B cell (primary cell): ENCODE results near the gene TNFAIP1. TPM values are rescaled to one million over a fixed set of nuclear protein-coding genes. Genes with fewer than 3 reads are reported as not detected.

Source experiments
- ATAC-seq: fragments of 200-7000 bp; cut with Tn5 transposase; one replicate; pipeline ENCODE4 v1.10.0; 2021; ENCODE audit warnings: low read depth, mild to moderate bottlenecking, moderate number of reproducible peaks, moderate library complexity
- CTCF ChIA-PET: fragments of 350-600 bp; sonication (Branson Sonifier 250); formaldehyde crosslinking; loops from one replicate; lab custom pipeline; 2021; ENCODE audit warnings: antibody characterized with exemption, inconsistent platforms; lab: Charles Lee
- POLR2A ChIA-PET: fragments of 350-600 bp; sonication (Branson Sonifier 250); formaldehyde crosslinking; loops from one replicate; lab custom pipeline; 2021; ENCODE audit warnings: antibody characterized with exemption; lab: Charles Lee
- DNase-seq: peaks from one replicate; pipeline ENCODE4 v3.0.0; 2013
- H2AFZ ChIP-seq: 2 replicates; pipeline ENCODE4 v1.6.1; 2012; ENCODE audit warnings: mild to moderate bottlenecking, low read depth, low read length; ENCODE audit not compliant: insufficient read depth, poor library complexity, severe bottlenecking
- H3K27ac ChIP-seq, 2 donors: 1 replicate in 1 of 2; 2 replicates in 1 of 2; pipeline ENCODE4 v1.5.1; 2012 to 2013; ENCODE audit warnings: low read length in 2 of 2, mild to moderate bottlenecking in 2 of 2, moderate library complexity in 1 of 2
- H3K27me3 ChIP-seq, 4 experiments: fragments of 200-600 bp in 1 of 4; sonication (generic) in 1 of 4; replicated peaks in 1 of 4; 1 replicate in 2 of 4; 2 replicates in 2 of 4; pipeline versions ENCODE4 v1.6.1 to v1.7.0; 2013 to 2016; ENCODE audit warnings: low read length in 3 of 4, mild to moderate bottlenecking in 2 of 4, mixed read lengths in 1 of 4, moderate library complexity in 1 of 4; ENCODE audit not compliant: insufficient read depth in 4 of 4, control insufficient read depth in 3 of 4; ENCODE audit errors: control extremely low read depth in 1 of 4
- H3K36me3 ChIP-seq, 2 experiments: replicated peaks in 1 of 2; 1 replicate in 1 of 2; 2 replicates in 1 of 2; pipeline versions ENCODE4 v1.6.1 to v1.7.1; 2013; ENCODE audit warnings: low read length in 1 of 2; ENCODE audit not compliant: insufficient read depth in 2 of 2, control insufficient read depth in 1 of 2; ENCODE audit errors: control extremely low read depth in 1 of 2, extremely low read depth in 1 of 2
- H3K4me1 ChIP-seq, 2 donors: fragments of 200-600 bp in 1 of 2; sonication (generic) in 1 of 2; 1 replicate in 1 of 2; 2 replicates in 1 of 2; pipeline versions ENCODE4 v1.5.1 to v1.6.1; 2013 to 2017; ENCODE audit warnings: low read length in 2 of 2; ENCODE audit not compliant: control insufficient read depth in 2 of 2, insufficient read depth in 2 of 2
- H3K4me2 ChIP-seq: replicated peaks from 2 replicates; pipeline ENCODE3; 2012; ENCODE audit warnings: mild to moderate bottlenecking, low read depth, low read length; ENCODE audit not compliant: poor library complexity, severe bottlenecking
- H3K4me3 ChIP-seq, 5 experiments: fragments of 200-600 bp in 1 of 5; sonication (generic) in 1 of 5; 1 replicate in 3 of 5; 2 replicates in 2 of 5; pipeline versions ENCODE4 v1.5.1 to v1.7.0; 2011 to 2016; ENCODE audit warnings: low read length in 4 of 5, mild to moderate bottlenecking in 4 of 5, low read depth in 2 of 5, control low read depth in 1 of 5, moderate library complexity in 1 of 5; ENCODE audit not compliant: insufficient read depth in 1 of 5; ENCODE audit errors: control extremely low read depth in 1 of 5, extremely low read depth in 1 of 5
- H3K79me2 ChIP-seq: fragments of 200-600 bp; sonication (generic); one replicate; pipeline ENCODE4 v1.6.0; 2016; ENCODE audit warnings: low read length; ENCODE audit not compliant: control insufficient read depth, insufficient read depth
- H3K9ac ChIP-seq: fragments of 200-600 bp; sonication (generic); 2 replicates; pipeline ENCODE4 v1.6.1; 2017; ENCODE audit warnings: mild to moderate bottlenecking, low read length, moderate library complexity
- H3K9me3 ChIP-seq, 3 donors: one replicate each; pipeline versions ENCODE4 v1.6.1 to v1.7.1; 2013; ENCODE audit warnings: low read length in 2 of 3; ENCODE audit not compliant: control insufficient read depth in 2 of 3, insufficient read depth in 1 of 3; ENCODE audit errors: control extremely low read depth in 1 of 3
- H4K20me1 ChIP-seq: 2 replicates; pipeline ENCODE4 v1.6.0; 2012; ENCODE audit warnings: mild to moderate bottlenecking, low read length; ENCODE audit not compliant: insufficient read depth, control insufficient read depth, poor library complexity, severe bottlenecking
- H3K27ac Mint-ChIP-seq: one replicate; pipeline ENCODE4 v1.8.0; 2021; ENCODE audit warnings: mixed read lengths
- H3K27me3 Mint-ChIP-seq: one replicate; pipeline ENCODE4 v1.8.0; 2021; ENCODE audit warnings: mixed read lengths
- H3K4me1 Mint-ChIP-seq: one replicate; pipeline ENCODE4 v1.8.0; 2021; ENCODE audit warnings: mixed read lengths
- H3K4me3 Mint-ChIP-seq: one replicate; pipeline ENCODE4 v1.8.0; 2021; ENCODE audit warnings: mixed read lengths
- H3K9me3 Mint-ChIP-seq: one replicate; pipeline ENCODE4 v1.8.0; 2022; ENCODE audit warnings: mixed read lengths; ENCODE audit not compliant: insufficient read depth
- EZH2 ChIP-seq: IDR thresholded peaks from 2 replicates; pipeline ENCODE4 v1.6.1; 2012; ENCODE audit warnings: borderline replicate concordance, low read depth, mild to moderate bottlenecking, moderate library complexity, low read length; ENCODE audit not compliant: insufficient read depth, poor library complexity, severe bottlenecking
- WGBS: methylation state at CpG from one replicate; pipeline ENCODE4 v1.1.5; 2013; ENCODE audit warnings: missing lambda C conversion rate; ENCODE audit not compliant: insufficient coverage; 5-methylcytosine and 5-hydroxymethylcytosine counted together
- intact Hi-C: fragments of 100-400 bp; cut with micrococcal nuclease; formaldehyde crosslinking; loops from one replicate; pipeline ENCODE4 v1.10.0; 2022
- polyA plus RNA-seq: library from polyadenylated mRNA; depleted of rRNA; stranded (reverse); fragments of >200 nt; gene quantifications from 2 replicates; pipeline ENCODE4 v1.2.3, GENCODE V29; 2012
- total RNA-seq, 2 donors: library from RNA; stranded (reverse); fragments of 120-200 nt in 1 of 2; gene quantifications; 1 replicate in 1 of 2; 2 replicates in 1 of 2; pipeline versions ENCODE4 v1.2.3 to v1.2.4, GENCODE V29; 2013 to 2022
- TF ChIP-seq, protein P1 (sequence below): fragments of 200-600 bp; IDR thresholded peaks from one replicate; pipeline ENCODE4 v1.8.0; 2022; ENCODE audit warnings: antibody characterized with exemption, mild to moderate bottlenecking

Gene TNFAIP1
- total and polyA plus RNA-seq, 2 donors (not counting 1 experiment from before 2014, with no cell fraction given): 10.7 to 20.4 TPM

DNA sequence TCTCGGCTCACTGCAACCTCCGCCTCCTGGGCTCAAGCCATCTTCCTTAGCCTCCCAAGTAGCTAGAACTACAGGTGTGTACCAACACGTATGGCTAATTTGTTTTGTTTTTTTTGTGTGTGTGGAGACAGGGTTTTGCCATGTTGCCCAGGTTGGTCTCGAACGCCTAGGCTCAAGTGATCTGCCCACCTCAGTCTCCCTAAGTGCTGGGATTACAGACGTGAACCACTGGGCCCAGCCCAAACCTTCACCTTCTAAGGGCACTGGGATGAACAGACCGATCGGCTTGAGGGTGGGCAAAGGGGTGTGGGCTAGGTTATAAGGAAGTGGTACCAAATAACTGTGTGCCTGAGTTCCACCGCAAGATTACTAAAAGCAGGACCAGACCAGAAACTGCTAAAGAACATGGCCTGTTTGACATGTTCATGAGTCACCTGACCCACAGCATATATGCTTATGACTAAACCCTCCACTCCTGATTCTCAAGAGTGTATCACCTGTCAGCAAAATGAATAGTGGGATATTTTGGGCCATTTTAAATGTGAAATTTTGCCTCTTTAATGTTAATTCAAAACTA, 8.4 kb upstream of the TNFAIP1 start:
- 89% methylated on average over 4 of the region's 9 CpGs for WGBS

DNA sequence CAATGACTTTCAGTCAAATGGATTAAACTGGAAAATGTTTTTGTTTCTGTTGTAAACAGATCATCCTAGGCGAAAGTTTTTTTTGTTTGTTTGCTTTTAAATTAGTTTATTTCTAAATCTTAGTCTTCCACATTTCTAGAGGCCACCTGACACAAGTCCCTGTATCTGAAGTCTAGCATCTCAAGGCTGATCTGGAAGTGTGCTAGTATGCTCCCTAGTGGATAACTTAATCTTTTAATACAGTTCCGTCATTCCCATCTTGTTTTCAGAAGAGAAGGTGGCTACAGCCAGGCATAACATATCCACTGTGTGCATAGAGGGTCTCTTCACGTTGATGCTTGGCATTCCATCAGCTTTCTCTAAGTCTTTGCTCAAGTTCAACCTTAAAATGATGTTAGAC, 7.9 kb upstream of the TNFAIP1 start:
- peaks cover 0 to 47% of the 10 kb centered on the region in 2 experiments for H3K36me3 ChIP-seq
- no peaks in the 10 kb centered on the region for H3K4me1 ChIP-seq
- H3K9ac ChIP-seq: no peak overlapping the region
- no peaks in the 10 kb centered on the region for H3K9me3 ChIP-seq
- H2AFZ ChIP-seq: no peak overlapping the region
- intact Hi-C loops: no loop called here
- no peak overlapping the region for H3K27ac ChIP-seq
- no peak overlapping the region for H3K27ac Mint-ChIP-seq
- ATAC-seq (no peak), DNase-seq (no peak)
- H3K4me3 ChIP-seq: no peak overlapping the region
- H3K27me3 Mint-ChIP-seq: no peaks in the 10 kb centered on the region
- H3K79me2 ChIP-seq: peaks cover 13% of the 10 kb centered on the region
- no peak overlapping the region for H3K4me2 ChIP-seq
- WGBS: 100% methylated on average over 1 of the region's 3 CpGs
- H3K4me3 Mint-ChIP-seq: no peak overlapping the region
- ChIA-PET POLR2A (no interaction called here), CTCF (no interaction called here)
- H3K4me1 Mint-ChIP-seq: peaks cover 7% of the 10 kb centered on the region
- no peaks in the 10 kb centered on the region for H3K27me3 ChIP-seq
- TF ChIP-seq, protein P1, sequence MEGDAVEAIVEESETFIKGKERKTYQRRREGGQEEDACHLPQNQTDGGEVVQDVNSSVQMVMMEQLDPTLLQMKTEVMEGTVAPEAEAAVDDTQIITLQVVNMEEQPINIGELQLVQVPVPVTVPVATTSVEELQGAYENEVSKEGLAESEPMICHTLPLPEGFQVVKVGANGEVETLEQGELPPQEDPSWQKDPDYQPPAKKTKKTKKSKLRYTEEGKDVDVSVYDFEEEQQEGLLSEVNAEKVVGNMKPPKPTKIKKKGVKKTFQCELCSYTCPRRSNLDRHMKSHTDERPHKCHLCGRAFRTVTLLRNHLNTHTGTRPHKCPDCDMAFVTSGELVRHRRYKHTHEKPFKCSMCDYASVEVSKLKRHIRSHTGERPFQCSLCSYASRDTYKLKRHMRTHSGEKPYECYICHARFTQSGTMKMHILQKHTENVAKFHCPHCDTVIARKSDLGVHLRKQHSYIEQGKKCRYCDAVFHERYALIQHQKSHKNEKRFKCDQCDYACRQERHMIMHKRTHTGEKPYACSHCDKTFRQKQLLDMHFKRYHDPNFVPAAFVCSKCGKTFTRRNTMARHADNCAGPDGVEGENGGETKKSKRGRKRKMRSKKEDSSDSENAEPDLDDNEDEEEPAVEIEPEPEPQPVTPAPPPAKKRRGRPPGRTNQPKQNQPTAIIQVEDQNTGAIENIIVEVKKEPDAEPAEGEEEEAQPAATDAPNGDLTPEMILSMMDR: no peak
- no peak for TF ChIP-seq EZH2
- H4K20me1 ChIP-seq: peaks cover 9% of the 10 kb centered on the region
- H3K9me3 Mint-ChIP-seq: no peaks in the 10 kb centered on the region

More for the DNA sequence above, 8.4 kb upstream of the TNFAIP1 start:
- Histone ChIP-seq H3K27ac (no peak overlapping the region), H3K36me3 (peaks cover 0 to 45% of the 10 kb centered on the region in 2 experiments), H3K79me2 (peaks cover 7% of the 10 kb centered on the region), H3K9me3 (no peaks in the 10 kb centered on the region), H3K4me3 (no peak overlapping the region), H3K4me1 (no peaks in the 10 kb centered on the region), H2AFZ (no peak overlapping the region), H4K20me1 (peaks cover 4% of the 10 kb centered on the region), H3K9ac (no peak overlapping the region), H3K4me2 (no peak overlapping the region), H3K27me3 (no peaks in the 10 kb centered on the region)
- TF ChIP-seq, protein P1: no peak
- TF ChIP-seq EZH2: no peak
- no peak overlapping the region for H3K27ac Mint-ChIP-seq
- no peak overlapping the region for H3K4me3 Mint-ChIP-seq
- ChIA-PET CTCF (no interaction called here), POLR2A (no interaction called here)
- H3K27me3 Mint-ChIP-seq: no peaks in the 10 kb centered on the region
- H3K9me3 Mint-ChIP-seq: no peaks in the 10 kb centered on the region
- no peak for ATAC-seq
- peaks cover 5% of the 10 kb centered on the region for H3K4me1 Mint-ChIP-seq
- intact Hi-C loops: no loop called here
- no peak for DNase-seq
